Measurements from ENCODE around the gene CENPS. TPM values are rescaled to one million over a fixed set of nuclear protein-coding genes. Genes with fewer than 3 reads are reported as not detected.
A peak's percentile ranks its signal among the peaks of the same experiment; 100 is the strongest.

The CENPS gene
- total and polyA plus RNA-seq, 9 of the 15 experiments (the other 6 are each of a cell fraction or from before 2014, with no cell fraction given), result 10.2 to 36.0 (median 26.0) TPM

GRCh38 chr1:10473145-10473765, 43.0 kb downstream of the CENPS start (continued):
- TF ChIP-seq, protein P1, sequence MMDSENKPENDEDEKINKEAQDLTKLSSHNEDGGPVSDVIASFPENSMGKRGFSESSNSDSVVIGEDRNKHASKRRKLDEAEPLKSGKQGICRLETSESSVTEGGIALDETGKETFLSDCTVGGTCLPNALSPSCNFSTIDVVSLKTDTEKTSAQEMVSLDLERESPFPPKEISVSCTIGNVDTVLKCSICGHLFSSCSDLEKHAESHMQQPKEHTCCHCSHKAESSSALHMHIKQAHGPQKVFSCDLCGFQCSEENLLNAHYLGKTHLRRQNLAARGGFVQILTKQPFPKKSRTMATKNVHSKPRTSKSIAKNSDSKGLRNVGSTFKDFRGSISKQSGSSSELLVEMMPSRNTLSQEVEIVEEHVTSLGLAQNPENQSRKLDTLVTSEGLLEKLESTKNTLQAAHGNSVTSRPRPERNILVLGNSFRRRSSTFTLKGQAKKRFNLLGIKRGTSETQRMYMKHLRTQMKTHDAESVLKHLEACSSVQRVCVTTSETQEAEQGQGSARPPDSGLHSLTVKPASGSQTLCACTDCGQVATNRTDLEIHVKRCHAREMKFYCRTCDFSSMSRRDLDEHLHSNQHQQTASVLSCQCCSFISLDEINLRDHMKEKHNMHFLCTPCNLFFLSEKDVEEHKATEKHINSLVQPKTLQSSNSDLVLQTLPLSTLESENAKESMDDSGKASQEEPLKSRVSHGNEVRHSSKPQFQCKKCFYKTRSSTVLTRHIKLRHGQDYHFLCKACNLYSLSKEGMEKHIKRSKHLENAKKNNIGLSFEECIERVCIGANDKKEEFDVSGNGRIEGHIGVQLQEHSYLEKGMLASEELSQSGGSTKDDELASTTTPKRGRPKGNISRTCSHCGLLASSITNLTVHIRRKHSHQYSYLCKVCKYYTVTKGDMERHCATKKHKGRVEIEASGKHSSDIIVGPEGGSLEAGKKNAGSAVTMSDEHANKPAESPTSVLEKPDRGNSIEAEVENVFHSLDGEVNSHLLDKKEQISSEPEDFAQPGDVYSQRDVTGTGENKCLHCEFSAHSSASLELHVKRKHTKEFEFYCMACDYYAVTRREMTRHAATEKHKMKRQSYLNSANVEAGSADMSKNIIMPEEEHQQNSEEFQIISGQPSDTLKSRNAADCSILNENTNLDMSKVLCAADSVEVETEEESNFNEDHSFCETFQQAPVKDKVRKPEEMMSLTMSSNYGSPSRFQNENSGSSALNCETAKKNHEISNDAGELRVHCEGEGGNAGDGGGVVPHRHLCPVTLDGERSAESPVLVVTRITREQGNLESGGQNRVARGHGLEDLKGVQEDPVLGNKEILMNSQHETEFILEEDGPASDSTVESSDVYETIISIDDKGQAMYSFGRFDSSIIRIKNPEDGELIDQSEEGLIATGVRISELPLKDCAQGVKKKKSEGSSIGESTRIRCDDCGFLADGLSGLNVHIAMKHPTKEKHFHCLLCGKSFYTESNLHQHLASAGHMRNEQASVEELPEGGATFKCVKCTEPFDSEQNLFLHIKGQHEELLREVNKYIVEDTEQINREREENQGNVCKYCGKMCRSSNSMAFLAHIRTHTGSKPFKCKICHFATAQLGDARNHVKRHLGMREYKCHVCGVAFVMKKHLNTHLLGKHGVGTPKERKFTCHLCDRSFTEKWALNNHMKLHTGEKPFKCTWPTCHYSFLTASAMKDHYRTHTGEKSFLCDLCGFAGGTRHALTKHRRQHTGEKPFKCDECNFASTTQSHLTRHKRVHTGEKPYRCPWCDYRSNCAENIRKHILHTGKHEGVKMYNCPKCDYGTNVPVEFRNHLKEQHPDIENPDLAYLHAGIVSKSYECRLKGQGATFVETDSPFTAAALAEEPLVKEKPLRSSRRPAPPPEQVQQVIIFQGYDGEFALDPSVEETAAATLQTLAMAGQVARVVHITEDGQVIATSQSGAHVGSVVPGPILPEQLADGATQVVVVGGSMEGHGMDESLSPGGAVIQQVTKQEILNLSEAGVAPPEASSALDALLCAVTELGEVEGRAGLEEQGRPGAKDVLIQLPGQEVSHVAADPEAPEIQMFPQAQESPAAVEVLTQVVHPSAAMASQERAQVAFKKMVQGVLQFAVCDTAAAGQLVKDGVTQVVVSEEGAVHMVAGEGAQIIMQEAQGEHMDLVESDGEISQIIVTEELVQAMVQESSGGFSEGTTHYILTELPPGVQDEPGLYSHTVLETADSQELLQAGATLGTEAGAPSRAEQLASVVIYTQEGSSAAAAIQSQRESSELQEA (IDR thresholded peaks at IDR 0.05; ENCODE audit: low read depth), result no peak
- no peak for TF ChIP-seq RAD21 (CRISPR knock-in tag; conservative IDR thresholded peaks at IDR 0.05 in 1 of 2, IDR thresholded peaks at IDR 0.05 in 1 of 2)
- no peak for TF ChIP-seq STAT5A (IDR thresholded peaks at IDR 0.05; ENCODE audit: borderline replicate concordance, low read length)
- peak; percentile 46; the same call in 1 of the 2 replicates for TF ChIP-seq ARID3A (IDR thresholded peaks at IDR 0.05; ENCODE audit: borderline replicate concordance, low read depth, low read length)
- no peak for TF ChIP-seq FOXO4 (CRISPR knock-in tag; IDR thresholded peaks at IDR 0.05)
- TF ChIP-seq KAT2B (IDR thresholded peaks at IDR 0.05; ENCODE audit: low read depth, low read length), result no peak
- no peak for TF ChIP-seq HDAC6 (IDR thresholded peaks at IDR 0.05; ENCODE audit: low read depth, low read length)
- no peak for TF ChIP-seq ZNF586 (CRISPR knock-in tag; conservative IDR thresholded peaks at IDR 0.05)
- TF ChIP-seq NFRKB (IDR thresholded peaks at IDR 0.05; ENCODE audit: low read depth), result peak; percentile 71
- no peak for TF ChIP-seq ZNF253 (CRISPR knock-in tag; conservative IDR thresholded peaks at IDR 0.05)
- TF ChIP-seq ZNF780A (CRISPR knock-in tag; IDR thresholded peaks at IDR 0.05), result no peak
- no peak for TF ChIP-seq MAZ (CRISPR knock-in tag; conservative IDR thresholded peaks at IDR 0.05 in 1 of 2, IDR thresholded peaks at IDR 0.05 in 1 of 2)
- 0 out of 2 replicates have a peak, but pooled peaks have one; percentile 7 for TF ChIP-seq BCOR (IDR thresholded peaks at IDR 0.05)
- TF ChIP-seq MXI1 (IDR thresholded peaks at IDR 0.05; ENCODE audit: low read depth, low read length), result no peak
- TF ChIP-seq NFATC3 (IDR thresholded peaks at IDR 0.05), result 0 out of 2 replicates have a peak, but pooled peaks have one; percentile 12
- no peak; the same call in 1 of the 2 replicates for TF ChIP-seq ZNF589 (CRISPR knock-in tag; IDR thresholded peaks at IDR 0.05; ENCODE audit: low read depth)
- no peak for TF ChIP-seq MEF2A (IDR thresholded peaks at IDR 0.05; ENCODE audit: control insufficient read depth, low read depth, low read length)
- no peak for TF ChIP-seq NCOA6 (IDR thresholded peaks at IDR 0.05)

All from K562 (cell line).